ENCODE measurements around the gene DNM1.

The DNM1 gene

GRCh38 chr9:128294142-128294541 lies 91.0 kb downstream of the DNM1 start:
- H3K9me3 ChIP-seq (ENCODE audit: insufficient read depth, low read depth, low read length), result no peaks in the 10 kb centered on the region
- H3K27ac ChIP-seq (ENCODE audit: low read length), result no peak overlapping the region
- no peak overlapping the region for H3K9ac ChIP-seq (ENCODE audit: low read depth, low read length)
- no peaks in the 10 kb centered on the region for H3K4me1 ChIP-seq (ENCODE audit: insufficient read depth, low read length)
- no peaks in the 10 kb centered on the region for H3K27me3 ChIP-seq (ENCODE audit: insufficient read depth, low read length)
- H3K4me3 ChIP-seq (ENCODE audit: low read length), result no peak overlapping the region
- H3K36me3 ChIP-seq (ENCODE audit: insufficient read depth, low read depth, low read length), result no peaks in the 10 kb centered on the region

GRCh38 chr9:128296340-128297220 lies 93.4 kb downstream of the DNM1 start:
- no peak overlapping the region for H3K27ac ChIP-seq (ENCODE audit: low read length)
- no peaks in the 10 kb centered on the region for H3K36me3 ChIP-seq (ENCODE audit: insufficient read depth, low read depth, low read length)
- no peaks in the 10 kb centered on the region for H3K4me1 ChIP-seq (ENCODE audit: insufficient read depth, low read length)
- H3K9ac ChIP-seq (ENCODE audit: low read depth, low read length), result no peak overlapping the region
- no peak overlapping the region for H3K4me3 ChIP-seq (ENCODE audit: low read length)
- H3K27me3 ChIP-seq (ENCODE audit: insufficient read depth, low read length), result no peaks in the 10 kb centered on the region
- H3K9me3 ChIP-seq (ENCODE audit: insufficient read depth, low read depth, low read length), result no peaks in the 10 kb centered on the region

GRCh38 chr9:128297221-128297773 lies 94.1 kb downstream of the DNM1 start:
- H3K9me3 ChIP-seq (ENCODE audit: insufficient read depth, low read depth, low read length), result no peaks in the 10 kb centered on the region
- no peaks in the 10 kb centered on the region for H3K27me3 ChIP-seq (ENCODE audit: insufficient read depth, low read length)
- H3K4me3 ChIP-seq (ENCODE audit: low read length), result no peak overlapping the region
- no peaks in the 10 kb centered on the region for H3K4me1 ChIP-seq (ENCODE audit: insufficient read depth, low read length)
- H3K9ac ChIP-seq (ENCODE audit: low read depth, low read length), result no peak overlapping the region
- no peaks in the 10 kb centered on the region for H3K36me3 ChIP-seq (ENCODE audit: insufficient read depth, low read depth, low read length)
- no peak overlapping the region for H3K27ac ChIP-seq (ENCODE audit: low read length)

GRCh38 chr9:128298535-128299482 lies 95.6 kb downstream of the DNM1 start:
- Histone ChIP-seq H3K9me3 (ENCODE audit: insufficient read depth, low read depth, low read length) (no peaks in the 10 kb centered on the region), H3K4me3 (ENCODE audit: low read length) (no peak overlapping the region), H3K36me3 (ENCODE audit: insufficient read depth, low read depth, low read length) (no peaks in the 10 kb centered on the region), H3K27me3 (ENCODE audit: insufficient read depth, low read length) (no peaks in the 10 kb centered on the region), H3K4me1 (ENCODE audit: insufficient read depth, low read length) (no peaks in the 10 kb centered on the region), H3K27ac (ENCODE audit: low read length) (no peak overlapping the region), H3K9ac (ENCODE audit: low read depth, low read length) (no peak overlapping the region; the same call in 1 of the 2 replicates)

GRCh38 chr9:128304136-128304970 lies 101.2 kb downstream of the DNM1 start:
- no peaks in the 10 kb centered on the region for H3K27me3 ChIP-seq (ENCODE audit: insufficient read depth, low read length)
- H3K27ac ChIP-seq (ENCODE audit: low read length), result no peak overlapping the region
- H3K9me3 ChIP-seq (ENCODE audit: insufficient read depth, low read depth, low read length), result no peaks in the 10 kb centered on the region
- H3K4me3 ChIP-seq (ENCODE audit: low read length), result no peak overlapping the region
- peaks cover 11% of the 10 kb centered on the region for H3K36me3 ChIP-seq (ENCODE audit: insufficient read depth, low read depth, low read length)
- no peak overlapping the region for H3K9ac ChIP-seq (ENCODE audit: low read depth, low read length)
- H3K4me1 ChIP-seq (ENCODE audit: insufficient read depth, low read length), result no peaks in the 10 kb centered on the region
